Raji (cell line): ENCODE results near the gene ZNF280C.

Experiments
- POLR2A ChIP-seq: IDR thresholded peaks from 2 replicates; pipeline ENCODE4 v1.6.1; 2011; ENCODE audit warnings: low read depth, low read length, control low read depth; ENCODE audit not compliant: insufficient read depth

ZNF280C gene

GRCh38 chrX:130211415-130212186 lies 57.1 kb downstream of the ZNF280C start:
- TF ChIP-seq POLR2A, result no peak

DNA sequence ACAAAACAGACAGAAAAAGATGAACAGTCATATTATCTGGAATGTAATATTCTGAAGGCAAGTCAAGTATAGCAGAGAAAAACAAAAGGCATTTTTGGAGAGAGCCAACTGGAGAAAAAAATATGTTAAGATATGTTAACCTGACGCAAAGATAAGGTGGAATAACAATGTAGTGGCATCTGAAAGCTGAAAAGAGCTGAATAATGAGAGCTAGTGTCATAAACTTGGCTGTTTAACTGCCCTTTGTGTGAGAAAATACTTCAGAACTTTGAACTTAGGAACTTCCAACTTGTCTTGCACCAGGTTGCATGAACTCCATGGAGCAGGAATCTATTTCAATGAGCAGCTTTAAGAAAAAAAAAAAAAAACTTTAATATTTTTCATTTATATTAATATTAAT lies 64.1 kb downstream of the ZNF280C start:
- no peak for TF ChIP-seq POLR2A

- TF ChIP-seq POLR2A, result no peak
Measured at GRCh38 chrX:130197464-130197863, 71.2 kb downstream of the ZNF280C start.

- no peak for TF ChIP-seq POLR2A
Measured at GRCh38 chrX:130196466-130196865, 72.2 kb downstream of the ZNF280C start.

DNA sequence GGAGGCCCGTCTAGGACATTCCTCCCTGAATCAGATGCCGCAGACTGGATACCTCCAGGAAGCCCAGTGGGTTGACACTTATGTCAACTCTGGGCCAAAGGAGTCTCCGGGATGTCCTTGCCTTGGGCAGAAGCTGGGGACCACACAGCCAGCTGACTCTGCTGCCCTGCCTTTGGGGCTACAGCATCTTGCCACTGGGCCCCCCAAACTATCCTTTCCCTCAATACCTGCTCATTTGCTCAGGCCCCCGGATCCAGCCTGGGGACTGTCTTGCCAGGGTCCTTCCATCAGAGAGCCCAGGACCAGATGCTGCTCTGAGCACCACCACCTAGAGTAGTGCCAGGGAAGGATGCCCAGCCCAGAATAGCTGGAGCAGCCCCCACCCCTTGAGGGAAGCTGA lies 77.9 kb downstream of the ZNF280C start:
- TF ChIP-seq POLR2A, result no peak

- TF ChIP-seq POLR2A, result no peak
Measured at GRCh38 chrX:130186651-130187050, 82.0 kb downstream of the ZNF280C start.

DNA sequence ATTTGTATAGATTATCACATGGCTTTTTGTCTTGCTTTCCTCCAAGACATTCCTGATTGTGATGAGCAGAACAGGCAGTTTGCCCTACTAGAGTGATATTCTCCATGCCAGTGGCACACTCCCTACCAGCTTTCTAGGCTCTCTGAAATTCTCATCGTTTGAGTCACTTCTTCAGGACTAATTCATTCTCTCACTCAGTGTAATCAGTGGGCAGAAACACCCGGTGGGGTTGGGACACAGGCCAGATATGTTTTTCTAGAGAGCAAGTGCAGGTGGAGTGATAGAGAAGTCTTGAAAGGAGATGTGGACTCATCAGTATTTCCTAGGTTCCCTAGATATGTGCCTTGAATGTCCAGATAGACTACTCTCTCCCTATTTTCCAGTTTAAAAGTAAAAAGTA lies 83.8 kb downstream of the ZNF280C start:
- no peak for TF ChIP-seq POLR2A

- no peak for TF ChIP-seq POLR2A
Measured at GRCh38 chrX:130184168-130184567, 84.5 kb downstream of the ZNF280C start.

- no peak for TF ChIP-seq POLR2A
Measured at GRCh38 chrX:130179579-130180215, 89.0 kb downstream of the ZNF280C start.

- no peak for TF ChIP-seq POLR2A
Measured at GRCh38 chrX:130179170-130179569, 89.5 kb downstream of the ZNF280C start.

- TF ChIP-seq POLR2A, result no peak
Measured at GRCh38 chrX:130176942-130177341, 91.8 kb downstream of the ZNF280C start.

- TF ChIP-seq POLR2A, result 0 out of 2 replicates have a peak, but pooled peaks have one; percentile 21
Measured at GRCh38 chrX:130176354-130176776, 92.3 kb downstream of the ZNF280C start.

GRCh38 chrX:130174937-130175336 lies 93.8 kb downstream of the ZNF280C start:
- TF ChIP-seq POLR2A, result no peak

DNA sequence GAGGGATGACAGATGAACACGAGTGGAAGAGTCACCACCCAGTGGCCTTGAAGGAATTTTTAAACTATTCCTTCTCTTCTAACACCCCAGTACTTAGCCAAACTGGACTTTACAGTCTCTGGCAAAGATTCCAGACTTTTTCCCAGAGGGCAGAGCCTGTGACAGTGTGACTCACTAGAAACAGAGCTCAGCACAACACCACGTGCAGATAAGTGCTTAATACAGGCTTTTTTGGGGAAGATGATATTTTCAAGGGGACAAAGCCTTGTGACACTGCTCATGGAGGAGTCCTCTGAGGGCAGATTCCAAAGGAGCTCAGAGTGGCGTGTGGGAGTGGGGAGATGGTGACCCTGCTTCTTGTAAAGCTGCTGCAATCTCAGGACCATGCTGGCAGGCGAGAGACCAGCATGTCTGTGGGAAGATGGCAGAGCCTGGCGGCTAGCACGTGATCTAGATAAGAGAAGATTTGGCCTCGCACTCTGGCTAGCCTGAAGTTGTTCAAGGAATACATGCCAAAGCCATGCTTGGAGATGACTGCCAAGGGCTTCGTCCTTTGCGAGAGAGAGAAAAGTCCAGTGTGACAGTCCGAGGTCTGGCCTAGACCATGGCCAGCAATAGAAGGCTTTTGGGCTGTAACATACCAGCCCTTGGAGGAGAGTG lies 94.5 kb downstream of the ZNF280C start:
- TF ChIP-seq POLR2A, result no peak

- TF ChIP-seq POLR2A, result peak; percentile 43; the same call in 1 of the 2 replicates
Measured at GRCh38 chrX:130173190-130173895, 95.4 kb downstream of the ZNF280C start.
